ENCODE measurements around the gene UMAD1. TPM values are rescaled to one million over a fixed set of nuclear protein-coding genes. Genes with fewer than 3 reads are reported as not detected.

Gene UMAD1
- total RNA-seq = 13.6 and 15.6 TPM in 2 replicates

DNA sequence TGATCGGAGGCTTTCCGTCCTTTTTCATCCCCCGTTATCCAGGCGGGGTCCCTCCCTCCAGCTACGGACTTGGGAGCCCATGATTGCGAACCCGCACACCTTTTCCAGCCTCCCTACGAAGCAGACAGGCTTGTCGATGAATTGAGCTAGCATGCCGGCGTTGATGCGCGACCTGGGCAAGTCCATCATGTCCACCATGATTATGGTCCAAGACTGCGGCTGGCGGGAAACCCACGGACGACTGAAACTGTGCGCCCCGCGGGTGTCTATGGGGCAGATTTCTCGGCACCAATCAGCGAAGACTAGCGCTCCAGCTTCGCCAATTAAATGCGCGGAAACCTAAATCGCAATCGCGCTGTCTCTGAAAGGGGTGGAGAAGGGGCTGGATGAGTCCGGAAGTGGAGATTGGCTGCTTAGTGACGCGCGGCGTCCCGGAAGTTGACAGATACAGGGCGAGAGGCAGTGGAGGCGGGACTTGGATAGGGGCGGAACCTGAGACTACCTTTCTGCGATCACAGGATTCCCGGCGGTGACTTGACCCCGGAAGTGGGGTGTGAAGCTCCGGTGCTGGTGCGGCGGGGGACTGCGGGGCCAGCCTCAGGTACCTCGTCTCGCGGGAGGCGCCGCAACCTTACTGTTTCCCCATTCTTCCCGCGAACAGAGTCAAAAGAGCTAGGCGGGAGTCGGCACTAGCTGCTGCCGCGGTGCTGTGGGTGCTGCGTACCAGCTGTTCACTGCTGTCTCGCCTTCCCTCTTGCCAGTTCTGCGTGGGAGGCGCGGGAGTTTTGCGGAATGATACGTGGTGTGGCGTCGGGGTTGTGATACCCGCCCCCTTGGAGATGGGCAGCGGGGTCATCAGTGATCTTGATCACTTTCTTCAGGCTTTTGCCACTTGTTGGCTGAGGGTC, at the start of gene UMAD1:
TSS of gene UMAD1 (plus strand) at position 532 of the 908 bp plus-strand sequence. CDS start 32,620 bp downstream, outside the sequence.
- intact Hi-C loops (cut with micrococcal nuclease) = loop anchor here (1.0 to 10.0 kb wide), 21 partner anchors 37 to 1050 kb away; partner anchors contain the start of genes C1GALT1, GLCCI1, INTS15 and ZNF12

DNA sequence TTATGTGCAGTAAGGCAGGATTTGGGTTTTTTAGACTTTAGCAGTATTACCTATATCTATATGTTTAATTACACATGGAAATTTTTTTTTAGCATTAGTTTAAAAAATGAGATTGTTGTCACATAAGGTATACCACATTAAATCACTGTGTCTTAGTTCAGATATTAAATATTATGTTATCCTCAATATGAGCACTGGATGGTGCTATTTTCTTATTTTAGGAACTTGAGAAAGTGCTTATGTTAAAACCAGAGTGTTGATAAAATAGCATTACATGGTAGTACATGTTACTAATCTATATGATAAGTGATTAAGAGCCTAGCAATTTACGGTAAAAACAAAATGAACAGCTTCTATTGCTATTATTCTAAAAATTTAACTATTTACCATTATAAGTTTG, 45.1 kb upstream of the UMAD1 start:
- intact Hi-C loops (cut with micrococcal nuclease) = loop anchor here (1.0 to 5.0 kb wide), 6 partner anchors 42 to 701 kb away; no protein-coding TSS in a partner anchor

DNA sequence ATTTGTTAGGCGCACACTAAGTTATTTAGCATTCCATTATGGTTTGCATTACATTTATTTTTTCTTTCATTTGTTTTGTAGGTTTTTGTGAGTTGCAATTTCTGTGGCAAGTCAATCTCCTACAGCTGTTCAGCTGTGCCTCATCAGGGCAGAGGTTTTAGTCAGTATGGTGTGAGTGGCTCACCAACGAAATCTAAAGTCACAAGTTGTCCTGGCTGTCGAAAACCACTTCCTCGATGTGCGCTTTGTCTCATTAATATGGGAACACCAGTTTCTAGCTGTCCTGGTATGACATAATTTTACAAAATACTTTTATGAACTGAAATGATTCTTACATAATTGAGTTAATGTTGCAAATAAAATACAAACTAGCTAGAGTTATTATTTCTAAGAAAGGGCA, 44.4 kb upstream of the UMAD1 start:
- intact Hi-C loops (cut with micrococcal nuclease) = loop anchor here (5.0 kb wide), 2 partner anchors 41 to 86 kb away; no protein-coding TSS in a partner anchor

DNA sequence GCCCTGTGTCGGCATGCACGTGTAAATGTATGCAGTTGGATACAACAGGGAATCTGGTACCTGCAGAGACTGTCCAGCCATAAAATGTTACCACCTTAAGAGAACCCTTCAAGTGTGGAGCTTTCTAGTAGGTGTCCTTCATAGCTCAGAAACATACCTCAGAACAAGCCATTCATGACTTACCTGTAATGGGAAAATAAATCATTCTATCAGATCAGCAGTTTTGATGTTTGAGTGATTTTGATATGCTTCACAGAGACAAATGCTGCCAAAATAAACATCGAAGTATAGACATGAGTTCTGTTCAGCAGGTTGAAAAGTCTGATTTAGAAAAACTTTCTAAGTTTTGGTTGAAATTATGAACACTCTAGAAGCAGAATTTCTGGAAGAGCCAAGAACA, 33.5 kb upstream of the UMAD1 start:
- intact Hi-C loops (cut with micrococcal nuclease) = no loop called here

DNA sequence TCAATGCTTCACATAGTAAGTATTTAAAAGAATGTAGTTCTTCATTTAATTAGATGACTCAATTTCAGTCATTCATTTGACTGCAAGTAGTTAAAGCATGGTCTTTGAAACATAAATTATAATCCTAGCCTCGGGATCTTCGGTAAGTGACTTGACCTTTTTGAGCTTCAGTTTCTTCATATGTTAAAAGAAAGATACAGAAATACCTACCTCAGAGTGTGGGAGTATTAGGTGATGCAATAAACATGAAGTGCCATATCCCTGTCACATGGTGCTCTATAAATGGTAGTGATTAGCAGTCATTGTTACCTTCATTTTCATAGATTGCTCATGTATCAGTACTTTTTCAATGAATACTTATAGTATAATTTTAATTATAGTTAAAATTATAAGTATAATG, 31.2 kb upstream of the UMAD1 start:
- intact Hi-C loops (cut with micrococcal nuclease) = no loop called here

DNA sequence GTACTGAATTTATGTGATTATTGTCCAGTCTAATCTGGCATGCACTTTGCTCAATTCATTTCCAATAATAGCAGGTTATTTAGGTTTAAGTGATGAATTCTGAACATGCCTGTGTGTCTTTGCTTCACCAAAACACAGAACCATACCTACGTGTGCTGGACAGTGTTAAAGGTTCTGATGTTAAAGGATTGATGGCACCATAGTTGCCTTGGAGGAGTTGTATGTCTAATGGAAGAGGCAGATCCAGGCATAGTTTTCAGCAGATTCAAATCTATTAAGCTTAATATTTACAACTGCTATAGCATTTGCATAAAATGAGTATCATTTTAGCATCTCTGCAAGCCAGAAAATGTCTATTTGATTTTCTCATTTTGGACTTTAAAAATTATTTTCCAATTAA, 28.0 kb upstream of the UMAD1 start:
- intact Hi-C loops (cut with micrococcal nuclease) = no loop called here

DNA sequence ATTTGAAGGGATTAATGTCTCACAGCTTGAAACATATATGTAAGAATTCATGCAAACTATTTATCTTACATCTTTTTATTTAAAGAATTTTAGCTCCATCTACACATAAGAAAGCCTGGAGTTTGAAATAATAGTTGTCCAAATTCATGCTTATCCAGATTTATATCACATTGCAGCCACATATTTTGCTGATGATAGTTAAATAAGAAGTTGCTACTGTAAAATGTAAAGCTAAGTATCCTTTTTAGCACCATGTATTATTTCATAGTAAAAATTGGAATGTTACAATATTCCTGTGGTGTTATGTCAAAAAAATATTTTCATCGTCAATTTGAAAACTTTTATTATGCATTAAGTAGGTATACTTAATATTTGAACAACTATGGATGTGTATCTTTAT, 27.3 kb upstream of the UMAD1 start:
- intact Hi-C loops (cut with micrococcal nuclease) = no loop called here

DNA sequence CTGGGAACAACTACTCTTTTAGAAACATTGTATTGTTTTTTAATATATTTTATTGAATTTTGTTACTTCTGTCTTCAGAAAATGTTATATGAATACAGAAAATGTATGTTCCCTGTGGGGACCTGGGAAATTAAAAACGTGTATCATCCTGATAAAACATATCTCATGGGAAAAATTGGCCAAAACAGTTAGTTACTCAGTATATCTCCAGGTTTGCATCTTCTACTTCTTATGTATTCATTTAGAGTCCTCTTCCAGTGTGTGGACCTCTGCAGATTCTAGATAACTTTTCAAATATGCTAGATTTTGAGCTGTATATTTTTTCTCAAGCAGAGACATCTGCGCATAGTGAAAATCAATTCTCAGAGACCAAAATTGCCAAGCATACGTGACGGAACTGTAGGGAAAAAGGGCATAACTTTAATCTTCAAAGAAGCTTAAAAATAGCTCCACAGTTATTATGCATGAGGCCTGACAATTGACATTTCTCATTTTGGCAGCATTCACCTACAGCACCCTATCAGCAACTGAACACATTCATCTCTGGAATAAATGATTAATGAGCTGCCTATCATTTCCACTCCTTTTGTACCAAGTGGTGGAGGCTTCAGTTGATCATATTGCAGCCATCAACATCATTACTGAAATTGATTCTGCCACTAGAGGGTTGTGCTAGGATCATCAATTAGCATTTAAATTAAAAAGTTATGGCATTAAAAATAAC, 26.4 kb upstream of the UMAD1 start:
- intact Hi-C loops (cut with micrococcal nuclease) = no loop called here

DNA sequence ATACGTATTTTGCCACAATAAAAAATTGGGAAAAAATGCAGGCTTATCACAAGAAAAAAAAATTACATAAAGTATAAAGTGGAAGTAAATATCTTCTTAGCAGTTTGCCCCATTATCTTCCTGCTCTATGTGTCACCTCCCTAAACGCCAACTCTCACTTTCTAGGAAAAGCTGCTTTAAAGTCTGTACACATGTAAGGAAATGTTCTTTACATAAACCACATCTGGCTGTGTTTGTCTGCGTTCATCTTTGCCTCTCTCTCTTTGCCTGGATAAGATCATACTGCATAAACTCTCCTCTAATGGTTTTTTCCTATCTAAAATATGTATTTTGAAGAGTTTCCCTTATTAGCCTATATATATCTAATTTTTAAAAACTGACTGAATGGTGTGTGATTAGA, 23.0 kb upstream of the UMAD1 start:
- intact Hi-C loops (cut with micrococcal nuclease) = no loop called here

DNA sequence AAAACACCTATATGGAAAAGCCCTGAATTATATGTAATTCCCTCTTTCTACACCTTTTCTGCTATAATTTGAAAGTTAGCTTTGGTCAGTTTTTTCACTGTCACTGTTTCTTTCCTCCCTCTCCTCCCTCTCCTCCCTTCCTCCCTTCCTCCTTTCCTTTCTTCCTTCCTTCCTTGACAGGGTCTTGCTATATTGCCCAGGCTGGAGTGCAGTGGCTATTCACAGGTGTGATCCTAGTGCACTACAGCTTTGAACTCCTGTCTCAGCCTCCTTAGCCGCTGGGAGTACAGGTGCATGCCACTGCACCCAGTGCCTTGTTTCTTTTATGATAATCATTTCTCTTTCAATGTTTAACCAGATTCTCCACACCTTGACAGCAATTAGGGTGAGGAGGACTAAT, 22.1 kb upstream of the UMAD1 start:
- intact Hi-C loops (cut with micrococcal nuclease) = no loop called here

DNA sequence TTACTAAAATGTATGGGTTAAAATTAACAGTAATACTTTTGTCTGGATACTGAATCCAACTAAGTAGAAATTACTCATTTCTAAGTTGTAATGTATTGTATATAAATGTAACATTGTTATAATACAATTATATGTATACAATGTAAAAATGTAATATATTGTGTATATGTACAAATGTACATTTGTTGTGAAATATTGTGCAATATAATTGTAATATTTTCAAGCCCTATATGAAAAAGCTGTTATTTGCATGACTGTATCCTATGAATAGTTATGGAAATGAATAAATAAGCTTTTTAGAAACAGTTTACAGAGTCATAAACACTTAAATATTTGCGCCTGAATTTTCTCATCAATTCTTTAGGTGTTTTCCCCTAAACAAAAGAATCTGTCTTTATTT, 20.3 kb upstream of the UMAD1 start:
- intact Hi-C loops (cut with micrococcal nuclease) = no loop called here

DNA sequence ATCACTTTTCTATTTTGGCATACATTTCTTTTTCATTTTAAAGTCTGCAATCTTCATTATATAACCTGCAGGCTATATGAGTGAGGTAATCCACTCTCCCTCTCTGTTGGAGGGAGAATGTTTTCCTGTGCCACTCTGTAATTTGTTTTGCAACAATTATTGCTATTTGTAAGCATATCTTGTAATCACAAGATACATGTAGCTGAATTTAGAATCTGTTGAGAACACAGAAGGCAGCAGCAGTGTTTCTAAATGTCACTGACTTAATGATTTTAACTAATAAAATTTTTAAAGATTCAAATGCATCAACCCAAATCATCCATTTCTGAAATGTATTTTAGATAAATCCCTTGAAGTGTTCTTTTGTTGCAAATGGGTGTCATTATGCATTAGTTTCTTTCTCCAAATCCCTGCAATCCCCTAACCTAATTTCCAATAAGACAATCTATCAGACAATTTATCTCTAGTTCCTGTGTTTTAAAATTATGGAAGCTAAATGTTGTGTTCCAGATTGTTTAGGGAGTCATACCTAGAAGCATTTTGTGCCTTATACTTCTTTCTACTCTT, 19.8 kb upstream of the UMAD1 start:
- intact Hi-C loops (cut with micrococcal nuclease) = no loop called here

DNA sequence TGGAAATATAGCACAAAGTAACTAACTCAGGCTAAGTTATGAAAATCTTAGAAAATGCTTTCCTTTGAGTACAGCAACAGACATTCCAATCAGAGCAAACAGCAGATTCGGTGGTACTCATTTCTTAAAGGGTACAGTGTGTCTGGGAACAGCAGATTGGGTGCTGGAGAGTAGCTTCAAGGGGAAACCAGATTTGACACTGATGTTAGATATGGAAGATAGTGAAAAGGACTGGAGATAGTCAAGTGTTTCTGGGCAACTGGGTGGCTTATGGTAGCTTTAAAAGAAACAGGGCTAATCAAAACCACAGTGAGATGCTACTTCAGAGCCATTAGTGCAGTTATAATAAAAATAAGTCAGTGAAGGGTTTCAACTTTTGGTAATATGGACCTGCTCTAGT, 12.1 kb upstream of the UMAD1 start:
- intact Hi-C loops (cut with micrococcal nuclease) = no loop called here

DNA sequence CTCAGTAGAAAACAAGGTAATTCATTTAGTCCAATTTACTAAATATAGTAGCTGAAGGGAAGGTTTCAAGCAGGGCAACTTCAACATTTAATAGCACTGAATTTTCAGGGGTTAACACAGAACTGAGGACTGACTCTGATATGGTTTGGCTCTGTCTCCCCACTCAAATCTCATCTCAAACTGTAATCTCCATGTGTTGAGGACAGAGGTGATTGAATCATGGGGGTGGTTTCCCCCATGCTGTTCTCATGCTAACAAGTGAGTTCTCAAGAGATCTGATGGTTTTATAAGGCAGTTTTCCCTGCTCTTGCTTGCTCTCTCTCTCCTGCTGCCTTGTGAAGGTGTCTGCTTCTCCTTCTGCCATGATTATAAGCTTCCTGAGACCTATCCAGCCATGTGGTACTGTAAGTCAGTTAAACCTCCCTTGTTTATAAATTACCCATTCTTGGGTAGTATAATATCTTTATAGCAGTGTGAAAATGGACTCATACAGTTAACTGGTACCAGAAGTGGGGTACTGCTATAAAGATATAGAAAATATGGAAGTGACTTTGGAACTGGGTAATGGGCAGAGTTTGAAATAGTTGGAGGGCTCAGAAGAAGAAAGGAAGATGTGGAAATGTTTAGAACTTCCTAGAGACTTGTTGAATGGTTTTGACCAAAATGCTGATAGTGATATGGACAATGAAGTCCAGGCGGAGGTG, 9.8 kb upstream of the UMAD1 start:
- intact Hi-C loops (cut with micrococcal nuclease) = no loop called here

DNA sequence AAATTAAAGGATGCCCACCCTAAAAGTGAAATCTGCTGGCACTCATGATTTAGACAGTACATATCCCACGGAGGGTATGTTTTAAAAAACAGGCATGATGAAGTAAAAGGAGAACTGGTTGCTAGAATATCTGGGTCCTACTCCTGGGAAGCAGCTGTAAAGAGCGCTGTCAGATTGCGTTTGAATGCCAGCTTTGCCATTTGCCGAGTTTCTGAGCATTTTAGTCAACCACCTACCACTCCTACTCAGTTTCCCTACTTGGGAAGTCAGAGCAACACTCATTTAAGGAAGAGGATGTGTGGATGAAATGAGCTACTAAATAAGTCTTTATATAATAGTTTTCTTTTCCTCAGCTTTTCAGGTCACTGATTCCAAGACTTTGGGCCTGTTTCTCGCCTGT, 1.1 kb upstream of the UMAD1 start:
- intact Hi-C loops (cut with micrococcal nuclease) = loop anchor here (5.0 kb wide), 1 partner anchor 42 kb away; no protein-coding TSS in a partner anchor

DNA sequence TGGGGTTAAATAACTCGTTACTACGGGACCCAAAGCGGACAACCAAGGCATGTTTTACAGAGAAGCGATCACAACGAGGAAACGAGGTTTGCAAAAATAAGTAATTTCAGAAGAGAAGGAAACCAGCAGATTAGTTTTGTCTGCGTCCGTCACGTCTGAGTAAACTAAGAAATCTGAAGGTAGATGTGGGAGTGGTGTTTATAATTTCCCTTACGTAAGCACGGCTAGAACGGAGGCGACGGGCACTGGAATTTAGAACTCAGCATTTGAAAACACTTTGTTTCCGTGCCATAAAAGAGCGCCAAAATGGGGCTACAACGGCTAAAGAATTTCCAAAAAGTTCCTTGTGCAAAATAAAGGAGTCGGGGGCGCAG, 718 bp upstream of the UMAD1 start:
- intact Hi-C loops (cut with micrococcal nuclease) = loop anchor here (1.0 to 10.0 kb wide), 20 partner anchors 41 to 1050 kb away; partner anchors contain the start of genes C1GALT1, GLCCI1, INTS15 and ZNF316

DNA sequence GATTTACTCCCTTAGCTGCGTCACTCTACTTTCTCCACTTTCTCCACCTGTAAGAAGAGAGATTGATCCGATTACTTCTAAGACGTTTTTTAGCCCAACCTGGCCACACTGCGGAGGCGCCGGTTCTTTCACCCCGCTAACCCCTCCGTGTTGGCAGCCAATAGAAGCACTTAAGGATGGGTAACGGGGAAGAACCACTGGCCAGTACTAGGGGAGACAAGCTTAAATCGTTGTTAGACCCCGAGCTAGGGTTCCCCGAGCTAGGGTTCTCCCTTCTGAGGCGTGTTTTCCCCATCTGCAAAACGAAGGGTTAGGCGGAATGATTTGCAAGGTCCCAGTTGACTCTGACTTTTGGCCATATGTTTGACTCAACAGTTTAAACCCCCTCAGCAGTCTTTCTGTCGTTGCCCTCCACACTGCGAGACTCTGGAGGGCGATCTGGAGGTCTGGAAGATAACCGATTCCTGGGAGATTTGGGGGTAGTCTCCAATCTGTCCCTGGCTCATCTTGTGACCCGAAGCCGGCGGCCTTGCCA, 644 bp downstream of the UMAD1 start:
- intact Hi-C loops (cut with micrococcal nuclease) = loop anchor here (1.0 to 10.0 kb wide), 8 partner anchors 36 to 1004 kb away; partner anchors contain the start of genes ZNF12 and ZNF316

DNA sequence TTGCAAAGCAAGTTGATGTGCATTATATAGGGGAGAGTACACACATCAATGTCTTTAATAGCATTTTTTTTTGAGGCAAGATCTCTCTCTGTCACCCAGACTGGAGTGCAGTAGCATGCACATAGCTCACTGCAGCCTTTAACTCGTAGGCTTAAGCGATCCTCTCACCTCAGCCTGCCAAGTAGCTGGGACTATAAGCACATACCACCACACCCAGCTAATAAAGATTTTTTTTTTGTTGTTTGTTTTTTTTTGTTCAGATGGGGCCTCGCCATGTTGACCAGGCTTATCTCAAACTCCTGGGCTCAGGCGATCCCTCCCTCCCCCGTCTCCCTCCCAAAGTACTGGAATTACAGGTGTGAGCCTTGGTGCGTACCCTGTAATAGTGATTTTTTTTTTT, 1.5 kb downstream of the UMAD1 start:
- intact Hi-C loops (cut with micrococcal nuclease) = loop anchor here (5.0 to 10.0 kb wide), 2 partner anchors 217 to 395 kb away; no protein-coding TSS in a partner anchor

DNA sequence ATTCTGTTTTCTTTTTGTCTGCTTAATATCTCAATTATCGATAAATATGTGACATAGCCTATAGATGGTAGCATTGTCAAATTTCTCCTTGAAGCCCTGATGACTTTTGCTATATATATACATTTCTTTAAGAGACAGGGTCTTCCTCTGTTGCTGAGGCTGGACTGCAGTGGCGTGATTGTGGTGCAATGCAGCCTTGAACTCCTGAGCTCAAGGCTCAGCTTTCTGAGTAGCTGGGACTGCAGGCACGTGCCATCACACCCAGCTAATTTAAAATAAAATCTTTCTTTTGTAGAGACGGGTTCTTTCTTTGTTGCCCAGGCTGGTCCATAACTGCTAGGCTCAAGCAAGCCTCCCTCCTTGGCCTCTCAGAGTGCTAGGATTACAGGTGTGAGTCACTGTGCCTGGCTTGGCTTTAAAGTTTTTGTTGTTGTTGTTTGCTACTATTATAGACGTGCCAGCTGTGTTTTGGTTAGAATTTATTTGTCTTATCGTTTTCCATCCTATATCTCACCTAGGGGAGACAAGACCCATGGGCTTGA, 7.0 kb downstream of the UMAD1 start:
- intact Hi-C loops (cut with micrococcal nuclease) = loop anchor here (10.0 kb wide), 1 partner anchor 223 kb away; no protein-coding TSS in a partner anchor

DNA sequence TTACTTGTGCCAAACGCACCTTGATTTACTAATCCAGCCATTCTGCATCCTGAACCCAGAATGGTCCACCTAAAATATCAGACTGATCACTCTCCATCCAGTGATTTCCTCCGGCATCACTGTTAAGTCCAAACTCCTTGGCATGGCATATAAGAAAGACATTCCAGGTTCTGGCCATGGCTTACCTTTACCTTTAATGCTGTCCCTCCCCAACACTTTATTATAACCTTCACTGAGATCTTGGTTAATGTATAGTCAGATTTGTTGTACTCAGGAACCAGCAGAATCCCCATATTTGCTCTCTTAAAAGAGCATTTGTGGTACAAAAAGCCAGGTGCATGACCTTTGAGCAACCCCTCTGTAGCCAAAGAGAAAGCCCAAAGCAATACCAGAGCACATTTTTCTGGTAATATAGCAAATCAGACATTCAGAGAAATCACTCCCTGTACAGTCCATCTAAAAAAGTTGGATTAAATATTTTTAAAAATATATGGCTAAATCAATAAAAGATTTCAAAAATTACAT, 10.2 kb downstream of the UMAD1 start:
- intact Hi-C loops (cut with micrococcal nuclease) = no loop called here

Measured in T-helper 1 cell treated with Interleukin-12 subunit alpha and Interleukin-12 subunit beta and Interleukin-4 antibody, amounts not matched to agents 30 ng/mL and 1 ng/mL, for 36 hours (primary cell).